Osteoblast (primary cell): ENCODE results near the gene TCERG1L. TPM values are rescaled to one million over a fixed set of nuclear protein-coding genes. Genes with fewer than 3 reads are reported as not detected.
A peak's percentile ranks its signal among the peaks of the same experiment; 100 is the strongest.

Source experiments
- DNase-seq: peaks from one replicate; pipeline ENCODE4 v3.0.0; 2011; ENCODE audit warnings: low spot score, mixed read lengths; ENCODE audit not compliant: insufficient read length; ENCODE audit errors: missing footprints
- H2AFZ ChIP-seq: 2 replicates; pipeline ENCODE4 v1.6.0; 2011; ENCODE audit warnings: mild to moderate bottlenecking, low read length
- H3K27ac ChIP-seq: 2 replicates; pipeline ENCODE4 v1.5.1; 2011; ENCODE audit warnings: mild to moderate bottlenecking, low read depth, low read length, moderate library complexity
- H3K27me3 ChIP-seq: 2 replicates; pipeline ENCODE4 v1.6.0; 2012; ENCODE audit warnings: mild to moderate bottlenecking, control low read depth, inconsistent platforms, low read length, moderate library complexity; ENCODE audit not compliant: insufficient read depth
- H3K36me3 ChIP-seq: 2 replicates; pipeline ENCODE4 v1.5.1; 2011; ENCODE audit warnings: mild to moderate bottlenecking, low read length, control low read depth, moderate library complexity; ENCODE audit not compliant: insufficient read depth
- H3K4me1 ChIP-seq: 2 replicates; pipeline ENCODE4 v1.5.1; 2011; ENCODE audit warnings: mild to moderate bottlenecking, low read length, control low read depth, moderate library complexity; ENCODE audit not compliant: insufficient read depth
- H3K4me2 ChIP-seq: 2 replicates; pipeline ENCODE4 v1.6.0; 2011; ENCODE audit warnings: mild to moderate bottlenecking, low read length; ENCODE audit not compliant: insufficient read depth
- H3K4me3 ChIP-seq: fragments of 200-600 bp; sonication (generic); 3 replicates; pipeline ENCODE4 v1.5.1; 2012; ENCODE audit warnings: mild to moderate bottlenecking, low read length, inconsistent platforms; ENCODE audit not compliant: insufficient read depth
- H3K79me2 ChIP-seq: 2 replicates; pipeline ENCODE4 v1.6.0; 2012; ENCODE audit warnings: mild to moderate bottlenecking, low read length, control low read depth, inconsistent platforms; ENCODE audit not compliant: insufficient read depth
- H3K9me3 ChIP-seq: 2 replicates; pipeline ENCODE4 v1.5.1; 2011; ENCODE audit warnings: low read depth, low read length, control low read depth
- H4K20me1 ChIP-seq: 2 replicates; pipeline ENCODE4 v1.6.0; 2012; ENCODE audit warnings: mild to moderate bottlenecking, low read length, control low read depth; ENCODE audit not compliant: insufficient read depth
- total RNA-seq: library from RNA; depleted of rRNA; stranded (reverse); fragments of >200 nt; gene quantifications from 2 replicates; pipeline ENCODE4 v1.2.3, GENCODE V29; 2012
- TF ChIP-seq, protein P1 (sequence below): IDR thresholded peaks from 2 replicates; pipeline ENCODE4 v1.5.1; 2011; ENCODE audit warnings: mild to moderate bottlenecking, low read depth, low read length, moderate library complexity; ENCODE audit errors: extremely low read depth

The TCERG1L gene
- total RNA-seq, 1 donor = under 0.01 TPM

DNA sequence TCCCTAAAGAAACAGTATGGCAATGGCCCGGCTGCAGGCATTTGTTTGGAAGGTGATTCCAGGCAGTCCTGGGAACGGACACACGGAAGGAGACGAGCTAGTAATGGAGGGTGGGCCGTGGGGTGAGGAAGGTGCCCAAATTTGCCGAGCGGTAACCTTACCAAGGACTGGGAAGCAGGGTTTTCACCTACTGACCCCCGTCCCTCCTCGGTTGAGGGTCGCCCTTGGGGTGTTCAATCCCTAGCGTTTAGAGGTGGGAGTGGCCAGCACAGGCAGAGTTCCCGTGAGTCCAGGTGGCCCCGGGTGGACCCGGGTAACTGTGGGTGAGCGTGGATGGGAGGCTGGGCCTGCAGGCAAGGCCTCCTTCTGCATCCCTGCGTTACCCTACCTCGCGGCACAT, 198.8 kb downstream of the TCERG1L start:
- peak; percentile 17 for DNase-seq
- Histone ChIP-seq H3K27me3 (no peaks in the 10 kb centered on the region), H3K4me3 (no peak overlapping the region), H3K36me3 (no peaks in the 10 kb centered on the region), H3K4me2 (no peak overlapping the region), H2AFZ (no peak overlapping the region), H3K27ac (no peak overlapping the region), H3K9me3 (peaks cover 3% of the 10 kb centered on the region), H4K20me1 (no peaks in the 10 kb centered on the region), H3K79me2 (no peaks in the 10 kb centered on the region), H3K4me1 (no peaks in the 10 kb centered on the region)
- TF ChIP-seq, protein P1, sequence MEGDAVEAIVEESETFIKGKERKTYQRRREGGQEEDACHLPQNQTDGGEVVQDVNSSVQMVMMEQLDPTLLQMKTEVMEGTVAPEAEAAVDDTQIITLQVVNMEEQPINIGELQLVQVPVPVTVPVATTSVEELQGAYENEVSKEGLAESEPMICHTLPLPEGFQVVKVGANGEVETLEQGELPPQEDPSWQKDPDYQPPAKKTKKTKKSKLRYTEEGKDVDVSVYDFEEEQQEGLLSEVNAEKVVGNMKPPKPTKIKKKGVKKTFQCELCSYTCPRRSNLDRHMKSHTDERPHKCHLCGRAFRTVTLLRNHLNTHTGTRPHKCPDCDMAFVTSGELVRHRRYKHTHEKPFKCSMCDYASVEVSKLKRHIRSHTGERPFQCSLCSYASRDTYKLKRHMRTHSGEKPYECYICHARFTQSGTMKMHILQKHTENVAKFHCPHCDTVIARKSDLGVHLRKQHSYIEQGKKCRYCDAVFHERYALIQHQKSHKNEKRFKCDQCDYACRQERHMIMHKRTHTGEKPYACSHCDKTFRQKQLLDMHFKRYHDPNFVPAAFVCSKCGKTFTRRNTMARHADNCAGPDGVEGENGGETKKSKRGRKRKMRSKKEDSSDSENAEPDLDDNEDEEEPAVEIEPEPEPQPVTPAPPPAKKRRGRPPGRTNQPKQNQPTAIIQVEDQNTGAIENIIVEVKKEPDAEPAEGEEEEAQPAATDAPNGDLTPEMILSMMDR = no peak

DNA sequence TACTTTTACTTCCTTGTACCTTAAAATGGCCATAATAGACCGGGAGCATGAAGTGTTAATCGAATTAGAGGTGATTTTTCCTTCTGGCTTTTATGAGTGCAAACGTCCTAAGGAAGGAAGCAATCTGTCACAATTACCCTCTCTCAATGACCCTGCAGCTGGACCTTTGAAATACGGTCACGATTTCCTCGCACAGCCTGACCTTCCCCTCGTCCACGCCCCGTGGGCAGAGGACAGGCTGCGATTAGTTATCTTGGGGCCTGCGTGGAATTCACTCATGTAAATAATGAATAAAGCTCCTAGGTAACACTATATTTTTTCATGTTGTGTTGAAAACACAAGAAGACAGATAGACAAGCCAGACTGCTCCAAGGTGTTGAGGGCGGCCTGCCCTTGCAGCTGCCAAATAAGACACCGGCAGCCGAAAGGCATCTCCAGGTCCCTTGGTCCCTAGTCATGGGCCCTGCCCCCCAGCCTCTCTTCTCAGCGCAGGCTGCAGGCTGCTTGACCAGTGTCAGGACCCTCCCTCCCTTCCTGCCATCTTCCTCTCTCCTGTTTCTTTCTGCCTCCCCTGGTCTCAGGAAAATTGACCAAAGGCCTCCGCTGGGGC, 199.9 kb downstream of the TCERG1L start:
- H2AFZ ChIP-seq = no peak overlapping the region
- H3K36me3 ChIP-seq = no peaks in the 10 kb centered on the region
- no peaks in the 10 kb centered on the region for H3K79me2 ChIP-seq
- H4K20me1 ChIP-seq = no peaks in the 10 kb centered on the region
- H3K27ac ChIP-seq = no peak overlapping the region
- no peak overlapping the region for H3K4me2 ChIP-seq
- H3K9me3 ChIP-seq = peaks cover 3% of the 10 kb centered on the region
- H3K4me3 ChIP-seq = no peak overlapping the region
- no peaks in the 10 kb centered on the region for H3K27me3 ChIP-seq
- TF ChIP-seq, protein P1 = no peak
- H3K4me1 ChIP-seq = no peaks in the 10 kb centered on the region
- peak; percentile 9 for DNase-seq

DNA sequence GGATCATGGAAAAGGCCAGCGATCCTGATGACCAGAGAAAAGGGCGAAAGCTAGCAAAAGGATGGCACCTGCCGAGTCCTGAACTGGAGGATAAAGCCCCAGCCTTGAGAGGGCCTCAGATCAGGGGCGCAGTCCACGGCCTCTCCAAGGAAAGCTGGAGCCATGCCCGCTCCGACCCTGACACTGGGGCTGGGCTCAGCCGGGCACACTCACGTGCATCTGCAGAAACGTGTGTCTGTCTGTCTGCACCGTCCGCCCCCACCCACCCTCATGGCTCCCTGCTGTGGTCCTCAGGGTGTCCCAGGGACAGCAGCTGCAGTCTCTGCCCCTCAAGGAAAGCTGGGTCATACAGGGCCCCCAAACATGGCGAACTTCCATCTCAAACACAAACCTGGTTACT, 200.5 kb downstream of the TCERG1L start:
- Histone ChIP-seq H4K20me1 (no peaks in the 10 kb centered on the region), H3K4me3 (no peak overlapping the region), H3K4me1 (no peaks in the 10 kb centered on the region), H3K27ac (no peak overlapping the region), H3K79me2 (no peaks in the 10 kb centered on the region), H3K27me3 (no peaks in the 10 kb centered on the region), H3K9me3 (peaks cover 3% of the 10 kb centered on the region), H3K36me3 (no peaks in the 10 kb centered on the region), H3K4me2 (no peak overlapping the region), H2AFZ (no peak overlapping the region)
- TF ChIP-seq, protein P1 = no peak
- DNase-seq = peak; percentile 36

DNA sequence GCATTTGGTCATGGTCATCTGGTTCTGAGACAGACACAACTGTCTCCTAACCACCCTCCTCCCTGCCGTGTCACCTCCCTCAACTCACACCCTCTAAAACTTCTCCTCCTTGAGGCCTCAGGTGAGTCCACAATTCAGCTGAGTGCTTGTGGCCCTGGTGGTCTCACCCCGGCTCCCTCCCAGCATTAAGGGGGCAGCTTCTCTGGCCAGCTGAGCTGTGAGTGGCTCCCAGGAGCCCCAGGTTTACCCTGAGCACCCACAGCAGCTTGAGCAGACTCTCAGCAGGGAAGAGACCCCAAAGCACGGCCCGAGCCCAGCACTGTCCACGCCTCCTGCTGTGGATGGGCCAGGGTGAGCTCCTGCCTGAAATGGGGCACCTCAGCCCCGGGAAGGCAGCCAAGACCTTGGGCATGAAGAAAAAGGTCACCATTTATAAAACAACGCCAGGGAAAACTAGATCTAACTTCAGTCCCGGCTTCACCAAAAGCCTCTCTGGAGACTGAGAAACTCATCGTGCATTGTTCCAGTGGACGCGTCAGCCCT, 201.2 kb downstream of the TCERG1L start:
- Histone ChIP-seq H3K9me3 (peaks cover 3% of the 10 kb centered on the region), H3K4me2 (no peak overlapping the region), H3K4me3 (no peak overlapping the region), H3K36me3 (no peaks in the 10 kb centered on the region), H3K27me3 (no peaks in the 10 kb centered on the region), H2AFZ (no peak overlapping the region), H3K27ac (no peak overlapping the region), H3K4me1 (no peaks in the 10 kb centered on the region), H4K20me1 (no peaks in the 10 kb centered on the region), H3K79me2 (no peaks in the 10 kb centered on the region)
- DNase-seq = peak; percentile 84
- TF ChIP-seq, protein P1 = no peak
